ENCODE results near the gene RBM47. TPM values are rescaled to one million over a fixed set of nuclear protein-coding genes. Genes with fewer than 3 reads are reported as not detected.

Gene RBM47
- total and polyA plus RNA-seq, 9 of the 15 experiments (the other 6 are each of a cell fraction or from before 2014, with no cell fraction given) = 1.4 to 6.4 (median 3.3) TPM

- TF ChIP-seq NKRF (IDR thresholded peaks at IDR 0.05; ENCODE audit: borderline replicate concordance) (no peak), KDM4B (IDR thresholded peaks at IDR 0.05; ENCODE audit: borderline replicate concordance in 2 of 2, low read depth in 1 of 2) (no peak), ZNF76 (CRISPR knock-in tag; IDR thresholded peaks at IDR 0.05; ENCODE audit: borderline replicate concordance) (no peak), NR2C2 (CRISPR knock-in tag; IDR thresholded peaks at IDR 0.05) (no peak), NR2C2 (tag; IDR thresholded peaks at IDR 0.05) (no peak)
Measured at GRCh38 chr4:40490481-40490880, 139.2 kb downstream of the RBM47 start (continued).

DNA sequence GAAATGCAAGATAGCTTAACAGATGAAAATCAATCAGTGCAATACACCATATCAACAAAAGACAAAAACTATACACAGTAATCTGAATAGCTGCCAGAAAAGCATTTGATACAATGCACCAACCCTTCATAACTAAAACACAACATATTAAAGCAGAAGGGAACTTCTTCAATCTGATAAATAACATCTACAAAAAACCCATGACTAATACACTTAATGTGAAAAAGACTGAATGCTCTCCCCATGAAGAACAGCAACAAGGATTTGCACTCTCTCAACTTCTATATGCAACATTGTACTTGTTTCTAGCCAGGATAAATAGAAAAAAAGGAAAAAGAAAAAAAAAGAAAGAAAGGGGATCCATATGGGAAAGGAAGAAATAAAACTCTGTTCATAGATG is 139.7 kb downstream of the RBM47 start:
- DNase-seq (ENCODE audit: extremely low read depth in 1 of 4, low spot score in 3 of 4) = no peak
- Histone ChIP-seq H2AFZ (ENCODE audit: low read depth, low read length) (no peak overlapping the region), H3K27ac (ENCODE audit: extremely low read depth, low read depth, low read length) (no peak overlapping the region), H3K4me2 (ENCODE audit: insufficient read depth, low read length) (no peak overlapping the region), H3K9me3 (replicated peaks; ENCODE audit: control insufficient read depth, insufficient read depth, low read depth, low read length) (no peaks in the 10 kb centered on the region), H3K4me3 (no peak overlapping the region), H3K79me2 (ENCODE audit: control insufficient read depth, insufficient read depth, low read length) (no peaks in the 10 kb centered on the region), H3K9ac (ENCODE audit: insufficient read depth in 1 of 2, low read depth in 2 of 2, low read length in 2 of 2) (no peak overlapping the region), H3K9me1 (ENCODE audit: control insufficient read depth, insufficient read depth, low read length) (no peaks in the 10 kb centered on the region), H3K4me1 (replicated peaks in 1 of 2; ENCODE audit: control insufficient read depth in 2 of 2, insufficient read depth in 2 of 2, low read length in 2 of 2) (peaks cover 0 to 6% of the 10 kb centered on the region in 2 experiments; a peak in 1 of 5 replicates), H3K27me3 (ENCODE audit: control insufficient read depth in 2 of 2, insufficient read depth in 2 of 2, low read length in 2 of 2) (no peaks in the 10 kb centered on the region), H3K36me3 (ENCODE audit: control insufficient read depth, insufficient read depth, low read length) (no peaks in the 10 kb centered on the region), H4K20me1 (replicated peaks; ENCODE audit: control insufficient read depth, insufficient read depth, low read length) (no peaks in the 10 kb centered on the region)
- ATAC-seq = no peak
- POLR2A ChIA-PET = no interaction called here
- CTCF ChIA-PET (ENCODE audit: low intra/inter-chr PET ratio) = no interaction called here
- in situ Hi-C loops (cut with MboI) (no loop called here), intact Hi-C loops (cut with micrococcal nuclease) (no loop called here)
- FAIRE-seq = no peak
- no TSS peak for BruUV-seq (replicated peaks)
- TF ChIP-seq SOX6 (IDR thresholded peaks at IDR 0.05) = no peak
- TF ChIP-seq PBX2 (CRISPR knock-in tag; IDR thresholded peaks at IDR 0.05; ENCODE audit: low read depth) = no peak
- TF ChIP-seq PBX2 (tag; conservative IDR thresholded peaks at IDR 0.05; ENCODE audit: low read depth) = no peak
- TF ChIP-seq ZNF384 (IDR thresholded peaks at IDR 0.05; ENCODE audit: low read depth, low read length) = no peak
- no peak for TF ChIP-seq ZNF583 (CRISPR knock-in tag; IDR thresholded peaks at IDR 0.05)
- no peak for TF ChIP-seq XRCC3 (IDR thresholded peaks at IDR 0.05)
- no peak for TF ChIP-seq CXXC5 (CRISPR knock-in tag; IDR thresholded peaks at IDR 0.05)
- no peak for TF ChIP-seq HNRNPH1 (optimal IDR thresholded peaks at IDR 0.05; ENCODE audit: low read depth, low read length)
- TF ChIP-seq KAT2B (IDR thresholded peaks at IDR 0.05; ENCODE audit: low read depth, low read length) = no peak
- TF ChIP-seq ARHGAP35 (IDR thresholded peaks at IDR 0.05; ENCODE audit: partially characterized antibody) = no peak
- no peak for TF ChIP-seq ARNT (IDR thresholded peaks at IDR 0.05)
- no peak for TF ChIP-seq MEIS2 (IDR thresholded peaks at IDR 0.05; ENCODE audit: partially characterized antibody)
- TF ChIP-seq SMAD4 (CRISPR knock-in tag; conservative IDR thresholded peaks at IDR 0.05) = no peak
- TF ChIP-seq CHD2 (IDR thresholded peaks at IDR 0.05; ENCODE audit: low read depth, low read length) = no peak
- no peak for TF ChIP-seq RBM22 (IDR thresholded peaks at IDR 0.05; ENCODE audit: low read depth, low read length, poor library complexity, severe bottlenecking)
